GM19035 (cell line): Measurements from ENCODE around the gene AREL1.

Experiments
- ATAC-seq: cut with Tn5 transposase; IDR thresholded peaks from one replicate; pipeline ENCODE4 v1.9.1; 2021; ENCODE audit not compliant: unreplicated experiment

The AREL1 gene

GRCh38 chr14:74612350-74613021 lies 100.4 kb downstream of the AREL1 start:
- ATAC-seq: no peak

GRCh38 chr14:74611650-74612349 lies 101.1 kb downstream of the AREL1 start, which contains the start of gene LTBP2:
Gene LTBP2 (minus strand): TSS chr14:74612237. CDS start chr14:74611944, 293 bp downstream.
- no peak for ATAC-seq
